ENCODE data around the gene RORC. TPM values are rescaled to one million over a fixed set of nuclear protein-coding genes. Genes with fewer than 3 reads are reported as not detected.

The RORC gene
- total RNA-seq, 6 experiments from 2014 or later, result not detected

GRCh38 chr1:151819976-151820623 is 11.5 kb downstream of the RORC start:
- Mint-ChIP-seq H3K4me1 (ENCODE audit: low read depth) (no peaks in the 10 kb centered on the region; the same call in 1 of the 2 replicates), H3K27me3 (ENCODE audit: insufficient read depth) (peaks cover 71% of the 10 kb centered on the region), H3K9me3 (no peaks in the 10 kb centered on the region), H3K4me3 (no peak overlapping the region), H3K27ac (no peak overlapping the region), H3K36me3 (ENCODE audit: low read depth) (no peaks in the 10 kb centered on the region)
- DNase-seq, result no peak
- no peak for TF ChIP-seq CTCF (IDR thresholded peaks at IDR 0.05)

GRCh38 chr1:151819227-151819835 is 12.3 kb downstream of the RORC start:
- H3K27ac Mint-ChIP-seq, result no peak overlapping the region

GRCh38 chr1:151817353-151817730 is 14.3 kb downstream of the RORC start:
- H3K36me3 Mint-ChIP-seq (ENCODE audit: low read depth), result no peaks in the 10 kb centered on the region
- no peaks in the 10 kb centered on the region for H3K9me3 Mint-ChIP-seq
- H3K27me3 Mint-ChIP-seq (ENCODE audit: insufficient read depth), result peaks cover 63% of the 10 kb centered on the region
- no peak for TF ChIP-seq CTCF (IDR thresholded peaks at IDR 0.05)
- H3K4me3 Mint-ChIP-seq, result no peak overlapping the region
- no peak for DNase-seq
- no peak overlapping the region for H3K27ac Mint-ChIP-seq
- H3K4me1 Mint-ChIP-seq (ENCODE audit: low read depth), result no peaks in the 10 kb centered on the region; the same call in 1 of the 2 replicates

More at GRCh38 chr1:151819227-151819835, 12.3 kb downstream of the RORC start:
- Mint-ChIP-seq H3K36me3 (ENCODE audit: low read depth) (no peaks in the 10 kb centered on the region), H3K4me3 (no peak overlapping the region), H3K27me3 (ENCODE audit: insufficient read depth) (peaks cover 67% of the 10 kb centered on the region), H3K9me3 (no peaks in the 10 kb centered on the region), H3K4me1 (ENCODE audit: low read depth) (no peaks in the 10 kb centered on the region; the same call in 1 of the 2 replicates)
- no peak for DNase-seq
- no peak for TF ChIP-seq CTCF (IDR thresholded peaks at IDR 0.05)

- Mint-ChIP-seq H3K4me3 (no peak overlapping the region), H3K36me3 (ENCODE audit: low read depth) (no peaks in the 10 kb centered on the region), H3K4me1 (ENCODE audit: low read depth) (no peaks in the 10 kb centered on the region; the same call in 1 of the 2 replicates), H3K27ac (no peak overlapping the region), H3K27me3 (ENCODE audit: insufficient read depth) (peaks cover 60% of the 10 kb centered on the region), H3K9me3 (no peaks in the 10 kb centered on the region)
- no peak for TF ChIP-seq CTCF (IDR thresholded peaks at IDR 0.05)
- no peak for DNase-seq
Measured at GRCh38 chr1:151816548-151817352, 14.9 kb downstream of the RORC start.

GRCh38 chr1:151815716-151816327 is 15.8 kb downstream of the RORC start:
- Mint-ChIP-seq H3K27me3 (ENCODE audit: insufficient read depth) (peaks cover 61% of the 10 kb centered on the region), H3K4me3 (no peak overlapping the region), H3K9me3 (no peaks in the 10 kb centered on the region), H3K27ac (no peak overlapping the region), H3K36me3 (ENCODE audit: low read depth) (no peaks in the 10 kb centered on the region), H3K4me1 (ENCODE audit: low read depth) (no peaks in the 10 kb centered on the region; the same call in none of the 2 replicates)
- DNase-seq, result no peak
- no peak for TF ChIP-seq CTCF (IDR thresholded peaks at IDR 0.05)
